Measurements from ENCODE around the gene SMO.
"Not testable (repeated sequence)": the region's sequence is repeated elsewhere in the genome, so short reads cannot be mapped to it uniquely, and the experiment has no call there.

The SMO gene

GRCh38 chr7:129162732-129163131 lies 25.7 kb upstream of the SMO start:
- Histone ChIP-seq H3K4me1 (ENCODE audit: insufficient read depth, low read length) (peaks cover under 1% of the 10 kb centered on the region; the same call in 1 of the 2 replicates), H3K9ac (ENCODE audit: low read depth, low read length) (no peak overlapping the region), H3K9me3 (ENCODE audit: control insufficient read depth, insufficient read depth, low read length) (no peaks in the 10 kb centered on the region), H3K36me3 (ENCODE audit: insufficient read depth, low read length) (no peaks in the 10 kb centered on the region; the same call in none of the 2 replicates)

GRCh38 chr7:129163875-129164544 lies 24.4 kb upstream of the SMO start:
- H3K4me1 ChIP-seq (ENCODE audit: insufficient read depth, low read length) = peaks cover 6% of the 10 kb centered on the region; the same call in 1 of the 2 replicates
- no peaks in the 10 kb centered on the region for H3K9me3 ChIP-seq (ENCODE audit: control insufficient read depth, insufficient read depth, low read length)
- no peaks in the 10 kb centered on the region; the same call in none of the 2 replicates for H3K36me3 ChIP-seq (ENCODE audit: insufficient read depth, low read length)
- no peak overlapping the region for H3K9ac ChIP-seq (ENCODE audit: low read depth, low read length)

DNA sequence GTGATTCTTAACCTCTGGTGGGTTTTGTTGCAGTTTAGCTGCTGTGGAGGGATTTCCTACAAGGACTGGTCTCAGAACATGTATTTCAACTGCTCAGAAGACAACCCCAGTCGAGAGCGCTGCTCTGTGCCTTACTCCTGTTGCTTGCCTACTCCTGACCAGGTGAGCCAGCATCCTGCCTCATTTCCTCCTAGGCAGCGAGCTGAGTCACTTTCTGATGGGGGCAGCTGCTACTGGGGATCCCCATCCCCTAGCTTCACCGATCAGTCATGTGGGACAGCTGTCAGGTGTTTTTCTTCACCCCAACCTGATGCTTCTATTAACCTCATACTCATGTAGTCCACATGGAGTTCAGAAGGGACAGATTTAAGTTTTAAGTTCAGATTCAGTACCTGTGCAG lies 21.7 kb upstream of the SMO start:
- Histone ChIP-seq H3K36me3 (ENCODE audit: insufficient read depth, low read length) (no peaks in the 10 kb centered on the region; the same call in none of the 2 replicates), H3K9ac (ENCODE audit: low read depth, low read length) (no peak overlapping the region), H3K9me3 (ENCODE audit: control insufficient read depth, insufficient read depth, low read length) (no peaks in the 10 kb centered on the region), H3K4me1 (ENCODE audit: insufficient read depth, low read length) (peaks cover 17% of the 10 kb centered on the region)

GRCh38 chr7:129167817-129168216 lies 20.6 kb upstream of the SMO start:
- Histone ChIP-seq H3K9me3 (ENCODE audit: control insufficient read depth, insufficient read depth, low read length) (no peaks in the 10 kb centered on the region), H3K36me3 (ENCODE audit: insufficient read depth, low read length) (no peaks in the 10 kb centered on the region; the same call in none of the 2 replicates), H3K9ac (ENCODE audit: low read depth, low read length) (no peak overlapping the region), H3K4me1 (ENCODE audit: insufficient read depth, low read length) (peaks cover 17% of the 10 kb centered on the region)

- no peaks in the 10 kb centered on the region; the same call in none of the 2 replicates for H3K36me3 ChIP-seq (ENCODE audit: insufficient read depth, low read length)
- H3K9ac ChIP-seq (ENCODE audit: low read depth, low read length) = peak overlapping the region; percentile 90
- H3K9me3 ChIP-seq (ENCODE audit: control insufficient read depth, insufficient read depth, low read length) = no peaks in the 10 kb centered on the region
- peaks cover 17% of the 10 kb centered on the region for H3K4me1 ChIP-seq (ENCODE audit: insufficient read depth, low read length)
Measured at GRCh38 chr7:129168231-129169021, 20.0 kb upstream of the SMO start.

- no peaks in the 10 kb centered on the region; the same call in none of the 2 replicates for H3K36me3 ChIP-seq (ENCODE audit: insufficient read depth, low read length)
- H3K4me1 ChIP-seq (ENCODE audit: insufficient read depth, low read length) = peaks cover 17% of the 10 kb centered on the region
- H3K9ac ChIP-seq (ENCODE audit: low read depth, low read length) = peak overlapping the region; percentile 90
- H3K9me3 ChIP-seq (ENCODE audit: control insufficient read depth, insufficient read depth, low read length) = no peaks in the 10 kb centered on the region
Measured at GRCh38 chr7:129169171-129169671, 19.2 kb upstream of the SMO start.

DNA sequence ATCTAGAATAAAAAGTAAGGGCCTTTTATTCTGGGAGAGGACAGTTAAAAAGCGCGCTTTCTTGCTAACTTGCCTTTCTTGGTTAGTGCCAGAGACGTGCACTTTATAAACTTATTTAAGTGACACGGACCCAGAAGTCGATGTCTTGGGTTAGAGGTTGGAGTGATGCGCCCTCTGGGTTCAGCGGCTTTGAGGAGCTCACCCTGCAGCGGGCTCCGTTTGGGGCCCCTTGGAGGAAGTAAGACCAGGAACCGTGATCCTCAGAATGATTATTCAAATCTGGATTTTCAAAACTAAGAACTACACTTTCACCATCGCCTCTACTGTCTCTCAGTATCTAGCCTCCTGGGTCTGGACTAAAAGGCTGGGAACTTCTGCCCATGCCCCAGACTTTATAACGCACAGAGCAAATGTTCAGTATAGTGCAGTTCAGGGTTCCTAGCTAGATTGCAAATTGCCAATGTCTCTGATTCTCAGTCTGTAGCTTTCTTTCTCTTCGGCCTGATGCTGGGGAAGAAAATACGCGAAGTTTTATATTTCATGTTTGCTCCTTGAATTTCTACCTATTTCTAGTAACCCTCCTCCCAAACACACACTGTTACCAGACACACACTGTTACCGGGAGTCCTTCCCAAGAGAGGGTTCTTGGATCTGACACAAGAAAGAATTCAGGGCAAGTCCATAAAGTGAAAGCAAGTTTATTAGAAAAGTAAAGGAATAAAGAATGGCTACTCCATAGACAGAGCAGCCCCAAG lies 18.6 kb upstream of the SMO start:
- H3K9ac ChIP-seq (ENCODE audit: low read depth, low read length) = peak overlapping the region; percentile 90
- peaks cover 17% of the 10 kb centered on the region for H3K4me1 ChIP-seq (ENCODE audit: insufficient read depth, low read length)
- H3K36me3 ChIP-seq (ENCODE audit: insufficient read depth, low read length) = no peaks in the 10 kb centered on the region; the same call in none of the 2 replicates
- no peaks in the 10 kb centered on the region for H3K9me3 ChIP-seq (ENCODE audit: control insufficient read depth, insufficient read depth, low read length)

GRCh38 chr7:129170441-129171021 lies 17.9 kb upstream of the SMO start:
- no peaks in the 10 kb centered on the region; the same call in 1 of the 2 replicates for H3K36me3 ChIP-seq (ENCODE audit: insufficient read depth, low read length)
- peak overlapping the region; percentile 90 for H3K9ac ChIP-seq (ENCODE audit: low read depth, low read length)
- H3K4me1 ChIP-seq (ENCODE audit: insufficient read depth, low read length) = peaks cover 17% of the 10 kb centered on the region
- H3K9me3 ChIP-seq (ENCODE audit: control insufficient read depth, insufficient read depth, low read length) = no peaks in the 10 kb centered on the region

DNA sequence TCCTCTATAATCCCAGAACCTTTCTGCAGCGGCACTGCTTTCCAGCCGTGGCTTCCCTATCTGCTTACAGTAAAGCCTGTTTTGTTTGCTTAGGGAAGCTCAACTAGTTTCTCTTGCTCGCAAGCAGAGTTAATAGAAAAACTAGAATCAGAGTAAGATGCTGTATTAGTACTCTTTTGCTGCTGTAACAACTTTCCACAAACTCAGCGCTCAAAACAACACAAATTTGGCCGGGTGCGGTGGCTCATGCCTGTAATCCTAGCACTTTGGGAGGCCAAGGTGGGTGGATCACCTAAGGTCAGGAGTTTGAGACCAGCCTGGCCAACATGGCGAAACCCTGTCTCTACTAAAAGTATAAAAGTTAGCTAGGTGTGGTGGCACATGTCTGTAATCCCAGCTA lies 14.6 kb upstream of the SMO start:
- H3K4me1 ChIP-seq (ENCODE audit: insufficient read depth, low read length) = peaks cover 11% of the 10 kb centered on the region; the same call in 1 of the 2 replicates
- not testable (repeated sequence) for H3K36me3 ChIP-seq (ENCODE audit: insufficient read depth, low read length); H3K9ac ChIP-seq (ENCODE audit: low read depth, low read length); H3K9me3 ChIP-seq (ENCODE audit: control insufficient read depth, insufficient read depth, low read length)

- Histone ChIP-seq H3K36me3 (ENCODE audit: insufficient read depth, low read length) (no peaks in the 10 kb centered on the region), H3K4me1 (ENCODE audit: insufficient read depth, low read length) (no peaks in the 10 kb centered on the region), H3K9ac (ENCODE audit: low read depth, low read length) (no peak overlapping the region), H3K9me3 (ENCODE audit: control insufficient read depth, insufficient read depth, low read length) (no peaks in the 10 kb centered on the region)
Measured at GRCh38 chr7:129176916-129177710, 11.3 kb upstream of the SMO start.

DNA sequence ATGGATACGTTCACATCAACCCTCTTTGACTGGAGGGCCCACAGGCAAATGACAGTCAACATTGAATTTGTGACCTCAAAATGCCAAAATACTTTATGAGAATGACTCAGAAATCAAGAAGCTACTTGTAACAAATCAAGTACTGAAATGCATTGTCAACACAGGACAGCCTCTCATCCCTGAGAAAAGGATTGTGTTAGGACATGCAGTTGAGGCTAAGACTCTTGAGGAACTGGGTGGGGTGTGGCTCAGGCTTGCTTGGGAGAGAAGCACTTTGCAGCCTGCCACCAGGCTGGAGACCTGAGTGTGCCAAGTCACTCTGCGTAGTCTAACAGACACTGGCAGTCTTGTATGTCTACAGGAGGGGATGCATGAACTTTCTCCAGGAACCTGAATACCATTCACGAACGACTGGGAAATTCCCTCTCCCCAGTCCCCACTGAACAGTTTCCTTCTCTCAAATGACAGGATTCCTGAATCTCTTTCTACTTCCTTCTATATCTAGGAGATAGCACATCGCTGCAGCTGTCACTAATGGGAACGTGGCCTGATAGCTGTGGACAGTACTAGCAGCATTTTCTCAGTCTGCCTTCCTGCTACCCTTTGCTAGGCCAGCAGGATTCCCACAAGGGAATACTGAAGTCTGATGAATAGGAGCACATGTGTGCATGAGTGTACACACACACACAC lies 3.3 kb upstream of the SMO start:
- Histone ChIP-seq H3K9me3 (ENCODE audit: control insufficient read depth, insufficient read depth, low read length) (no peaks in the 10 kb centered on the region), H3K36me3 (ENCODE audit: insufficient read depth, low read length) (no peaks in the 10 kb centered on the region), H3K9ac (ENCODE audit: low read depth, low read length) (no peak overlapping the region), H3K4me1 (ENCODE audit: insufficient read depth, low read length) (no peaks in the 10 kb centered on the region; the same call in 1 of the 2 replicates)

DNA sequence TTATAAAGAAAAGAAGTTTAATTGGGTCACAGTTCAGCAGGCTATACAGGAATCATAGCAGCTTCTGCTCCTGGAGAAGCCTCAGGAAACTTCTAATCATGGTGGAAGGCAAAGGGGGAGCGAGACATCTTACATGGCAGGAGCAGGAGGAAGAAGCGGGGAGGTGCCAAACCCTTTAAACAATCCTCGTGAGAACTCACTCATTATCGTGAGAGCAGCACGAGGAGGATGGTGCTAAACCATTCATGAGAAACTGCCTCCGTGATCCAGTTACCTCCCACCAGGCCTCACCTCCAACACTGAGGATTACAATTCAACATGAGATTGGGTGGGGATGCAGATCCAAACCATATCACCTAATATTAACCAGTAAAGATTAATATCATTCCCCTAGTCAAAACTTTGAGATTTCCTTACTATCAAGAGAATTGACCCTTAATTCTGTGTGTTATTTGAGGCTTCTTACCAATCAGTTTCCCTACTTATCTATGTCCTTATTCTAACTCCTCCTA lies 1.6 kb upstream of the SMO start:
- H3K9me3 ChIP-seq (ENCODE audit: control insufficient read depth, insufficient read depth, low read length) = no peaks in the 10 kb centered on the region
- H3K9ac ChIP-seq (ENCODE audit: low read depth, low read length) = no peak overlapping the region
- H3K4me1 ChIP-seq (ENCODE audit: insufficient read depth, low read length) = no peaks in the 10 kb centered on the region; the same call in 1 of the 2 replicates
- no peaks in the 10 kb centered on the region for H3K36me3 ChIP-seq (ENCODE audit: insufficient read depth, low read length)

Data from ES-I3 (cell line).